Stimulated activated CD4-positive, alpha-beta T cell treated with anti-CD3 and anti-CD28 coated beads, Interleukin-12 subunit alpha, Interleukin-12 subunit beta, amount 100 ng/mL, for 4 hours (primary cell): ENCODE results near the gene VSIG2.

Source experiments
- DNase-seq: peaks from one replicate; pipeline ENCODE4 v3.0.0-alpha.2; 2020

The VSIG2 gene

GRCh38 chr11:124747406-124748099 is 4.5 kb downstream of the VSIG2 start:
- no peak for DNase-seq

- DNase-seq = peak; percentile 77
Observed at GRCh38 chr11:124746621-124747243, 5.3 kb downstream of the VSIG2 start.

GRCh38 chr11:124745835-124746620 is 6.0 kb downstream of the VSIG2 start:
- DNase-seq = peak; percentile 39

GRCh38 chr11:124745270-124745834 is 6.7 kb downstream of the VSIG2 start:
- no peak for DNase-seq

- DNase-seq = no peak
Observed at GRCh38 chr11:124743050-124743449, 9.0 kb downstream of the VSIG2 start.

GRCh38 chr11:124742555-124742954 is 9.5 kb downstream of the VSIG2 start:
- no peak for DNase-seq

GRCh38 chr11:124740277-124740882 is 11.7 kb downstream of the VSIG2 start:
- DNase-seq = peak; percentile 43

GRCh38 chr11:124739479-124740276 is 12.4 kb downstream of the VSIG2 start, which contains the start of gene NRGN:
Gene NRGN, plus strand, starts transcription at chr11:124739942. Its CDS starts 143 bp downstream, at chr11:124740085.
- peak; percentile 79 for DNase-seq

- DNase-seq = no peak
Observed at GRCh38 chr11:124738713-124739478, 13.2 kb downstream of the VSIG2 start.

GRCh38 chr11:124737638-124738305 is 14.3 kb downstream of the VSIG2 start:
- no peak for DNase-seq

GRCh38 chr11:124736736-124737135 is 15.3 kb downstream of the VSIG2 start:
- no peak for DNase-seq

- no peak for DNase-seq
Observed at GRCh38 chr11:124732230-124732629, 19.8 kb downstream of the VSIG2 start.

GRCh38 chr11:124729571-124729970 is 22.5 kb downstream of the VSIG2 start:
- DNase-seq = no peak

- DNase-seq = no peak
Observed at GRCh38 chr11:124728134-124728533, 23.9 kb downstream of the VSIG2 start.

- DNase-seq = no peak
Observed at GRCh38 chr11:124727474-124727873, 24.6 kb downstream of the VSIG2 start.

GRCh38 chr11:124725719-124726105 is 26.3 kb downstream of the VSIG2 start:
- no peak for DNase-seq

- DNase-seq = no peak
Observed at GRCh38 chr11:124724979-124725718, 26.9 kb downstream of the VSIG2 start.

GRCh38 chr11:124722176-124722575 is 29.9 kb downstream of the VSIG2 start:
- DNase-seq = no peak

GRCh38 chr11:124719534-124719933 is 32.5 kb downstream of the VSIG2 start:
- no peak for DNase-seq

- DNase-seq = no peak
Observed at GRCh38 chr11:124718801-124719200, 33.3 kb downstream of the VSIG2 start.
